HEK293T (cell line): Measurements from ENCODE around the gene VAV2.

Experiments used
- CTCF ChIA-PET: fragments of 350-600 bp; formaldehyde crosslinking; extraction: SDS; loops from one replicate; lab custom pipeline; 2021; ENCODE audit warnings: antibody characterized with exemption, inconsistent platforms; lab: Yijun Ruan, JAX
- POLR2A ChIA-PET: fragments of 350-600 bp; formaldehyde crosslinking; extraction: SDS; loops from one replicate; lab custom pipeline; 2020; ENCODE audit warnings: antibody characterized with exemption, inconsistent platforms; lab: Yijun Ruan, JAX
- DNase-seq: peaks from one replicate; pipeline ENCODE4 v3.0.0; 2012; ENCODE audit warnings: mixed read lengths; ENCODE audit errors: extremely low spot score
- ARNT ChIP-seq: fragments of 450-650 bp; IDR thresholded peaks from 2 replicates; pipeline ENCODE4 v1.6.1; 2017; ENCODE audit warnings: mild to moderate bottlenecking
- BHLHE40 ChIP-seq: fragments of 450-650 bp; IDR thresholded peaks from 2 replicates; pipeline ENCODE4 v1.6.1; 2016; ENCODE audit warnings: mild to moderate bottlenecking, moderate library complexity, borderline replicate concordance
- CTBP1 ChIP-seq: fragments of 450-650 bp; IDR thresholded peaks from 2 replicates; pipeline ENCODE4 v1.6.1; 2016; ENCODE audit warnings: borderline replicate concordance
- ELF4 ChIP-seq: fragments of 450-650 bp; IDR thresholded peaks from 2 replicates; pipeline ENCODE4 v1.6.1; 2017; ENCODE audit warnings: antibody characterized with exemption
- FOXA1 ChIP-seq: fragments of 450-650 bp; IDR thresholded peaks from 2 replicates; pipeline ENCODE4 v1.6.1; 2016; ENCODE audit warnings: mild to moderate bottlenecking
- FOXK2 ChIP-seq: fragments of 450-650 bp; IDR thresholded peaks from 2 replicates; pipeline ENCODE4 v1.6.1; 2016; ENCODE audit warnings: mild to moderate bottlenecking
- FOXM1 ChIP-seq: fragments of 450-650 bp; IDR thresholded peaks from 2 replicates; pipeline ENCODE4 v1.6.1; 2017; ENCODE audit warnings: mild to moderate bottlenecking, borderline replicate concordance
- HDGF ChIP-seq: fragments of 450-650 bp; IDR thresholded peaks from 2 replicates; pipeline ENCODE4 v1.6.1; 2017; ENCODE audit warnings: antibody characterized with exemption, borderline replicate concordance
- L3MBTL2 ChIP-seq: fragments of 450-650 bp; conservative IDR thresholded peaks from 2 replicates; pipeline ENCODE4 v1.6.1; 2016; ENCODE audit warnings: mild to moderate bottlenecking
- LEF1 ChIP-seq: fragments of 450-650 bp; IDR thresholded peaks from 2 replicates; pipeline ENCODE4 v1.6.1; 2017; ENCODE audit warnings: mild to moderate bottlenecking, borderline replicate concordance
- NFRKB ChIP-seq: fragments of 450-650 bp; IDR thresholded peaks from 2 replicates; pipeline ENCODE4 v1.6.1; 2016; ENCODE audit warnings: mild to moderate bottlenecking, moderate library complexity
- PKNOX1 ChIP-seq: fragments of 450-650 bp; IDR thresholded peaks from 2 replicates; pipeline ENCODE4 v1.6.1; 2016
- SP1 ChIP-seq: fragments of 450-650 bp; IDR thresholded peaks from 2 replicates; pipeline ENCODE4 v1.6.1; 2017
- SUZ12 ChIP-seq: fragments of 450-650 bp; IDR thresholded peaks from 2 replicates; pipeline ENCODE4 v1.6.1; 2016; ENCODE audit warnings: mild to moderate bottlenecking
- TARDBP ChIP-seq: fragments of 450-650 bp; IDR thresholded peaks from 2 replicates; pipeline ENCODE4 v1.6.1; 2016
- ZNF384 ChIP-seq: fragments of 450-650 bp; IDR thresholded peaks from 2 replicates; pipeline ENCODE4 v1.6.1; 2016

VAV2 gene

GRCh38 chr9:133892193-133892920 is 99.8 kb downstream of the VAV2 start:
- no peak for TF ChIP-seq FOXK2
- no peak for TF ChIP-seq ARNT
- no peak for TF ChIP-seq TARDBP
- no peak for TF ChIP-seq FOXM1
- no peak for TF ChIP-seq HDGF
- TF ChIP-seq PKNOX1: no peak
- no peak for TF ChIP-seq CTBP1
- no peak for TF ChIP-seq ZNF384
- TF ChIP-seq LEF1: no peak
- no peak for TF ChIP-seq L3MBTL2
- ChIA-PET CTCF (no interaction called here), POLR2A (no interaction called here)
- DNase-seq: no peak

GRCh38 chr9:133891741-133892140 is 100.4 kb downstream of the VAV2 start:
- ChIA-PET CTCF (no interaction called here), POLR2A (no interaction called here)
- TF ChIP-seq FOXM1 (no peak), CTBP1 (no peak), BHLHE40 (no peak), LEF1 (no peak), HDGF (no peak), SP1 (no peak)
- DNase-seq: no peak

GRCh38 chr9:133890583-133890982 is 101.5 kb downstream of the VAV2 start:
- TF ChIP-seq FOXK2 (no peak), LEF1 (no peak), SP1 (no peak), SUZ12 (no peak), FOXM1 (no peak), BHLHE40 (no peak), TARDBP (no peak), PKNOX1 (no peak)
- no peak for DNase-seq
- ChIA-PET POLR2A (no interaction called here), CTCF (no interaction called here)

- ChIA-PET CTCF (no interaction called here), POLR2A (no interaction called here)
- TF ChIP-seq FOXK2: no peak
- no peak for TF ChIP-seq ZNF384
- TF ChIP-seq LEF1: no peak
- TF ChIP-seq ARNT: no peak
- TF ChIP-seq TARDBP: no peak
- no peak for TF ChIP-seq NFRKB
- no peak for TF ChIP-seq FOXM1
- TF ChIP-seq ELF4: no peak
- no peak for DNase-seq
Observed at GRCh38 chr9:133889584-133890301, 102.4 kb downstream of the VAV2 start.

GRCh38 chr9:133888809-133889491 is 103.2 kb downstream of the VAV2 start:
- CTCF ChIA-PET: no interaction called here
- POLR2A ChIA-PET: no interaction called here
- TF ChIP-seq ELF4 (no peak), FOXM1 (no peak), NFRKB (no peak), SUZ12 (no peak), CTBP1 (no peak), BHLHE40 (no peak), ARNT (no peak), HDGF (no peak), PKNOX1 (no peak), SP1 (no peak), TARDBP (no peak), LEF1 (no peak), ZNF384 (no peak), FOXK2 (no peak), L3MBTL2 (no peak), FOXA1 (no peak)
- DNase-seq: no peak
